Transverse colon (tissue), 4 donors: ENCODE measurements around the gene CNN1. TPM values are rescaled to one million over a fixed set of nuclear protein-coding genes. Genes with fewer than 3 reads are reported as not detected.

Experiments
- DNase-seq: peaks from one replicate; pipeline ENCODE4 v3.0.0-alpha.2; 2019
- H3K27ac ChIP-seq, 4 donors: fragments of 200-600 bp; sonication (generic); 2 replicates each; pipeline ENCODE4 v1.5.1; 2016 to 2018; ENCODE audit warnings: inconsistent platforms in 4 of 4
- H3K27me3 ChIP-seq: fragments of 200-600 bp; sonication (generic); 2 replicates; pipeline ENCODE4 v1.5.1; 2017; ENCODE audit warnings: inconsistent platforms
- H3K36me3 ChIP-seq, 4 donors: fragments of 200-600 bp; sonication (generic); 2 replicates each; pipeline ENCODE4 v1.5.1; 2017 to 2019; ENCODE audit warnings: inconsistent platforms in 4 of 4
- H3K4me1 ChIP-seq, 4 donors: fragments of 200-600 bp; sonication (generic); 2 replicates each; pipeline ENCODE4 v1.5.1; 2017 to 2020; ENCODE audit warnings: inconsistent platforms in 4 of 4
- H3K4me3 ChIP-seq, 4 donors: fragments of 200-600 bp; sonication (generic); 1 replicate in 1 of 4; 2 replicates in 3 of 4; pipeline versions ENCODE4 v1.5.1 to v1.6.1; 2017 to 2019; ENCODE audit warnings: inconsistent platforms in 4 of 4
- H3K9me3 ChIP-seq, 2 donors: fragments of 200-600 bp; sonication (generic); 2 replicates each; pipeline ENCODE4 v1.5.1; 2017 to 2019; ENCODE audit warnings: inconsistent platforms in 2 of 2
- EP300 ChIP-seq: sonication (generic); formaldehyde crosslinking; IDR thresholded peaks from one replicate; pipeline ENCODE4 v1.6.1; 2017; ENCODE audit warnings: antibody characterized with exemption, low read depth
- POLR2A ChIP-seq: fragments of 450-650 bp; IDR thresholded peaks from one replicate; pipeline ENCODE4 v1.6.1; 2016; ENCODE audit warnings: antibody characterized with exemption, mild to moderate bottlenecking, moderate library complexity
- POLR2AphosphoS5 ChIP-seq, 3 donors: sonication (generic); formaldehyde crosslinking; IDR thresholded peaks; one replicate each; pipeline ENCODE4 v1.6.1; 2016; ENCODE audit warnings: antibody characterized with exemption in 3 of 3
- WGBS, 2 donors: methylation state at CpG; one replicate each; pipeline ENCODE4 v1.1.5; 2018; ENCODE audit warnings: low coverage in 1 of 2; 5-methylcytosine and 5-hydroxymethylcytosine counted together
- in situ Hi-C, 4 donors: fragments of 200-750 bp; cut with MboI; loops; one replicate each; pipeline versions ENCODE4 v1.15.0 to v1.15.1; 2017; ENCODE audit warnings: low sequenced_read_pairs in 3 of 4, low pct_ligation_motif_present in 1 of 4, low pct_unique_long_range_greater_than_20kb in 1 of 4
- intact Hi-C: fragments of 100-400 bp; cut with DNase I; formaldehyde crosslinking; loops from one replicate; pipeline ENCODE4 v1.15.1; 2023; ENCODE audit warnings: low total_unique reads
- total RNA-seq, 4 donors: library from RNA; depleted of rRNA; stranded (reverse); fragments of >200 nt; gene quantifications; one replicate each; pipeline ENCODE4 v1.1.0, GENCODE V29; 2016
- TF ChIP-seq, protein P1 (sequence below), 5 experiments: fragments of 200-600 bp in 3 of 5; fragments of 450-650 bp in 2 of 5; sonication (generic) in 3 of 5; IDR thresholded peaks; 1 replicate in 2 of 5; 2 replicates in 3 of 5; pipeline ENCODE4 v1.5.1; 2016 to 2017; ENCODE audit warnings: antibody characterized with exemption in 5 of 5, inconsistent platforms in 3 of 5, mild to moderate bottlenecking in 2 of 5, moderate library complexity in 1 of 5

The CNN1 gene
- total RNA-seq, 4 donors from 2014 or later, result 198 to 1,121 (median 486) TPM

DNA sequence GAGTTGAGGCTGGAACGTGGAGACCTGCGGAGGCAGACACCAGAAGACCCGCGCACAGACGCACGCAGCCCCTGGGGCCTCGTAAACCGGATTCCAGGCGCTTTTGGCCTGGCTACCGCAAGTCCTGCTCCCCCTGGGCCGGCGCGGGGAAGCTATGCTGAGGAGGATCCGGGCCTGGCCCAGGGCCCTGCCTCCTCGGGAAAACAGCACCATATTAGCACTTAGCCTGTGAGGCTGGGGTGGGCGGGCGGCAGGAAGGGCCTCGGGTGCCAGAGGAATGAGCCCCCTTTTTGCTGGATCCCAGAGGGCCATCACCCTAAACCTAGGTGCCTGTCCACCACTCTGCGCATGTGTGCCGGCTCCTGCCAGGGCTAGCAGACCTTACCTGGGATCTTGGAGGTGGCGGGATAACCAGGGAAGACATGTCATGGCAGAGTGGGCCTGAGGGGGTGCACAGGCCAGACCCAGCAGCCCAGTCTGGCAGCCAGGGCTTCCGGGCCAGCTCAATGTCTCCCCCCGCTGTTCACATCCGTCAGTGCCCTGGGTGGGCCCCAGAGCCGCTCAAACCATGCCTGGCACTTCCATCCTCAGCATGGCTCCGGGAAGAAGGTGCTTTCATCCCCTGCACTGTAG lies 13.1 kb downstream of the CNN1 start:
- WGBS, 2 donors, result 58 to 73% methylated on average over 2 to 26 of the region's 26 CpGs
- Histone ChIP-seq H3K27ac (peak overlapping the region; percentile 61 to 88 (median 78)), H3K4me3 (no peak overlapping the region), H3K4me1 (peaks cover 0 to 2% (median 1%) of the 10 kb centered on the region in 4 donors), H3K27me3 (no peaks in the 10 kb centered on the region), H3K9me3 (no peaks in the 10 kb centered on the region), H3K36me3 (peaks cover 0 to 6% (median 0%) of the 10 kb centered on the region in 4 donors)
- intact Hi-C loops (no loop called here), in situ Hi-C loops (no loop called here)
- TF ChIP-seq POLR2AphosphoS5 (IDR thresholded peaks at IDR 0.05) (no peak), EP300 (peak; percentile 19), POLR2A (peak; percentile 13)
- TF ChIP-seq, protein P1, sequence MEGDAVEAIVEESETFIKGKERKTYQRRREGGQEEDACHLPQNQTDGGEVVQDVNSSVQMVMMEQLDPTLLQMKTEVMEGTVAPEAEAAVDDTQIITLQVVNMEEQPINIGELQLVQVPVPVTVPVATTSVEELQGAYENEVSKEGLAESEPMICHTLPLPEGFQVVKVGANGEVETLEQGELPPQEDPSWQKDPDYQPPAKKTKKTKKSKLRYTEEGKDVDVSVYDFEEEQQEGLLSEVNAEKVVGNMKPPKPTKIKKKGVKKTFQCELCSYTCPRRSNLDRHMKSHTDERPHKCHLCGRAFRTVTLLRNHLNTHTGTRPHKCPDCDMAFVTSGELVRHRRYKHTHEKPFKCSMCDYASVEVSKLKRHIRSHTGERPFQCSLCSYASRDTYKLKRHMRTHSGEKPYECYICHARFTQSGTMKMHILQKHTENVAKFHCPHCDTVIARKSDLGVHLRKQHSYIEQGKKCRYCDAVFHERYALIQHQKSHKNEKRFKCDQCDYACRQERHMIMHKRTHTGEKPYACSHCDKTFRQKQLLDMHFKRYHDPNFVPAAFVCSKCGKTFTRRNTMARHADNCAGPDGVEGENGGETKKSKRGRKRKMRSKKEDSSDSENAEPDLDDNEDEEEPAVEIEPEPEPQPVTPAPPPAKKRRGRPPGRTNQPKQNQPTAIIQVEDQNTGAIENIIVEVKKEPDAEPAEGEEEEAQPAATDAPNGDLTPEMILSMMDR (IDR thresholded peaks at IDR 0.05), result peak in 3 of 5 experiments; percentile 13 to 23 (median 14)
- peak; percentile 26 for DNase-seq

DNA sequence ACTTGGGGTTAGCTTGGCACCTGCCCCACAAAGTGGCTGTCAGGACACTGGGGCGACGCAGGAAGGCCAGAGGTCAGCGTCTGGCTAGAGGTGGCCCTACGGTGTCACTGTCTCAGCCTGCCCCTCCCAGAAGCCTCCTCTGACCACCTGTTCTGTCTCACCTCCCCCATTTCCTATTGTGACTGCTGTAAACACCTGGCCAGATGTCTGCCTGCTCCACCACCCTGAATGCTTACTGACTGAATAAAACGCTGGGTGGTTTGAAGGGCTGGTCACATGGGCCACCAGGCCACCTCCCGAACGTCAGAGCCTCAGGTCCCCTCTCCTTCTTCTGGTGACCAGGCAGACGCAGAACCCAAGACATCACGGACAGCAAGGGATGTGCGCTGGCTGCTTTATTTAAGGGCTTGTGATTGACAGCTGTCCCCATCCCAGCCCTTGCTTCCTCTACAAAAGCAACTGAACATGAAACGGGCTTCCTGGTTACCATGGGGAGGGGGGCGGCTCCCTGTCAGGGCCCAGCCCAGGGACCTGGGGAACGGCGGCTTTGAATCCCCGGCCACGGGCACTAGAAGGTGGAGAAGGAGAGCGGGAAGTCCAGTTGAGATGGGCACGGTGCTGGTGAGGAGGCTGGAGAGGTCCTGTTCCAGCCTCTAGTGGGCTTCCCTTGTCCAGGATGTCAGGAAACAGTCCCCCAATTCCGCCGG lies 14.2 kb downstream of the CNN1 start:
- Histone ChIP-seq H3K9me3 (no peaks in the 10 kb centered on the region), H3K27me3 (no peaks in the 10 kb centered on the region), H3K4me3 (no peak overlapping the region), H3K27ac (peak overlapping the region; percentile 61 to 88 (median 78)), H3K4me1 (peaks cover 1 to 12% (median 7%) of the 10 kb centered on the region in 4 donors), H3K36me3 (peaks cover 0 to 6% (median 0%) of the 10 kb centered on the region in 4 donors)
- intact Hi-C loops (no loop called here), in situ Hi-C loops (no loop called here)
- DNase-seq, result no peak
- 80 to 90% methylated on average over 2 to 20 of the region's 20 CpGs for WGBS, 2 donors
- TF ChIP-seq POLR2A, result no peak
- TF ChIP-seq EP300, result no peak
- no peak for TF ChIP-seq POLR2AphosphoS5 (IDR thresholded peaks at IDR 0.05)
- TF ChIP-seq, protein P1 (IDR thresholded peaks at IDR 0.05), result no peak

DNA sequence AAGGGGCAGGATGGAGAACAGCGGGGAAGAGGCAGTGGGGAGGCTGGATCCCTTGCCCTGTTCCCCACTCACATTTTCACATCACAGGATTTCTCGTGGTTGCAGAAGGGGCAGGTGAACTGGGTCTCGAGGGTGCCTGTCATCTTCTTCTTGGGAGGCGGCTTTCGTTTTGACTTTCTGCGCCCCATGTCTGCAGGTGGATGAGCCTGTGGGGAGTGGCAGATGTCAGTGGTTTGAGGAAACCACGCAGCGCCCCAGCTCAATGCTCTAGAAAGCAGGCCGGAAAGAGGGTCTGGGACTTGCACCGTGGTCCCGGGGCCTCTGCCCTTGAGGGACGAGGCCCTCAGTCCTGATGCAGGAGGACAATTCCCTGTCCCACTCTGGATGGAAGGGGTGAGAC lies 15.5 kb downstream of the CNN1 start:
- TF ChIP-seq POLR2A, result no peak
- TF ChIP-seq, protein P1 (IDR thresholded peaks at IDR 0.05), result no peak
- TF ChIP-seq EP300, result no peak
- no peak for TF ChIP-seq POLR2AphosphoS5 (IDR thresholded peaks at IDR 0.05)
- DNase-seq, result peak; percentile 36
- Histone ChIP-seq H3K27me3 (no peaks in the 10 kb centered on the region), H3K9me3 (no peaks in the 10 kb centered on the region), H3K27ac (peak overlapping the region in 2 of 4 donors; percentile 3 to 88), H3K4me1 (peaks cover 6 to 20% (median 14%) of the 10 kb centered on the region in 4 donors), H3K4me3 (no peak overlapping the region), H3K36me3 (peaks cover 0 to 6% (median 0%) of the 10 kb centered on the region in 4 donors)
- intact Hi-C loops, result no loop called here
- WGBS, 2 donors, result 80% methylated on average over 12 of the region's 12 CpGs; no CpG with 5 or more reads in 1 of the 2 donors
- in situ Hi-C loops, result no loop called here

DNA sequence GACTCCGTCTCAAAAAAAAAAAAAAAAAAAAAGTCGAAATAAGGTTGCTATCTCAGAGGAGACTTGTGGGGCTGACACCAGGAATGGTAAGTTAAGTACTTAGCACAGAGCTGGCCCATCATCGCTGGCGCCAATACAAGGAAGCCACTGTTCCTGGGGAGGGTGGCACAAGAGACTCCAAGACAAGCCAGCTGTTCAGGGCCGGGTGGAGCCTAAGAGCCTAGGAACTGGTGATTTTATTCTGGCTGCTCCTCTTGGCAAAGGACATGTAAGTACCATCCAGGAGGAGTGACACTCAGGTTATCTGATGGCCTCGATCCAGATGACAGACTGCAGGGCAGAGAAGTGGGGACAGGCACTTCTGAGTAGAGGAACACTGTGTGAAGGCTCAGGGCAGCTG lies 16.6 kb downstream of the CNN1 start:
- Histone ChIP-seq H3K27ac (no peak overlapping the region), H3K9me3 (no peaks in the 10 kb centered on the region), H3K27me3 (no peaks in the 10 kb centered on the region), H3K36me3 (peaks cover 0 to 6% (median 0%) of the 10 kb centered on the region in 4 donors), H3K4me3 (no peak overlapping the region), H3K4me1 (peaks cover 6 to 28% (median 21%) of the 10 kb centered on the region in 4 donors)
- in situ Hi-C loops, result no loop called here
- 78% methylated on average over 6 of the region's 6 CpGs; no CpG with 5 or more reads in 1 of the 2 donors for WGBS, 2 donors
- DNase-seq, result no peak
- intact Hi-C loops, result no loop called here
- no peak for TF ChIP-seq POLR2AphosphoS5 (IDR thresholded peaks at IDR 0.05)
- no peak for TF ChIP-seq EP300
- TF ChIP-seq, protein P1 (IDR thresholded peaks at IDR 0.05), result no peak
- TF ChIP-seq POLR2A, result no peak
